SHP77 (cell line): ENCODE measurements around the gene NGF.
"Not testable (repeated sequence)": the region's sequence is repeated elsewhere in the genome, so short reads cannot be mapped to it uniquely, and the experiment has no call there.

Source experiments
- DNase-seq, 2 experiments: peaks; one replicate each; lab custom pipeline; 2025; lab: John Stamatoyannopoulos, UW

Gene NGF

GRCh38 chr1:115309504-115309903 is 28.5 kb downstream of the NGF start:
- not testable (repeated sequence) for DNase-seq

GRCh38 chr1:115308969-115309368 is 29.1 kb downstream of the NGF start:
- no peak for DNase-seq

- no peak for DNase-seq
Measured at GRCh38 chr1:115307661-115308060, 30.4 kb downstream of the NGF start.

- peak; percentile 24 to 32 for DNase-seq
Measured at GRCh38 chr1:115306146-115306545, 31.9 kb downstream of the NGF start.

- DNase-seq, result no peak
Measured at GRCh38 chr1:115303364-115303763, 34.7 kb downstream of the NGF start.

- no peak for DNase-seq
Measured at GRCh38 chr1:115302390-115302961, 35.6 kb downstream of the NGF start.

- no peak for DNase-seq
Measured at GRCh38 chr1:115301438-115302020, 36.5 kb downstream of the NGF start.

- DNase-seq, result peak; percentile 45 to 55
Measured at GRCh38 chr1:115300087-115300876, 37.8 kb downstream of the NGF start.

GRCh38 chr1:115299266-115299665 is 38.8 kb downstream of the NGF start:
- DNase-seq, result no peak

GRCh38 chr1:115296981-115297380 is 41.1 kb downstream of the NGF start:
- no peak for DNase-seq

GRCh38 chr1:115295904-115296696 is 41.9 kb downstream of the NGF start:
- no peak for DNase-seq

GRCh38 chr1:115293899-115294298 is 44.1 kb downstream of the NGF start:
- no peak for DNase-seq

- no peak for DNase-seq
Measured at GRCh38 chr1:115293006-115293405, 45.0 kb downstream of the NGF start.

- no peak for DNase-seq
Measured at GRCh38 chr1:115291741-115292140, 46.3 kb downstream of the NGF start.

GRCh38 chr1:115289940-115290339 is 48.1 kb downstream of the NGF start:
- no peak for DNase-seq

GRCh38 chr1:115288591-115289198 is 49.4 kb downstream of the NGF start:
- no peak for DNase-seq

GRCh38 chr1:115286431-115287205 is 51.4 kb downstream of the NGF start:
- no peak for DNase-seq

- no peak for DNase-seq
Measured at GRCh38 chr1:115284209-115284608, 53.8 kb downstream of the NGF start.

GRCh38 chr1:115283681-115284146 is 54.3 kb downstream of the NGF start:
- no peak for DNase-seq

GRCh38 chr1:115283249-115283648 is 54.8 kb downstream of the NGF start:
- no peak for DNase-seq

- DNase-seq, result no peak
Measured at GRCh38 chr1:115282807-115283208, 55.2 kb downstream of the NGF start.
